Neural progenitor cell (in vitro differentiated cells): ENCODE results near the gene GALNT2.

Source experiments
- CTCF ChIP-seq: fragments of 200-600 bp; sonication (generic); IDR thresholded peaks from 2 replicates; pipeline ENCODE4 v1.5.1; 2017; ENCODE audit warnings: antibody characterized with exemption, mild to moderate bottlenecking
- EZH2 ChIP-seq: fragments of 200-600 bp; sonication (generic); IDR thresholded peaks from 2 replicates; pipeline ENCODE4 v1.6.1; 2017; ENCODE audit warnings: antibody characterized with exemption, mild to moderate bottlenecking, moderate library complexity
- EZH2phosphoT487 ChIP-seq: fragments of 200-600 bp; sonication (generic); IDR thresholded peaks from 2 replicates; pipeline ENCODE4 v1.6.1; 2017; ENCODE audit warnings: antibody characterized with exemption

DNA sequence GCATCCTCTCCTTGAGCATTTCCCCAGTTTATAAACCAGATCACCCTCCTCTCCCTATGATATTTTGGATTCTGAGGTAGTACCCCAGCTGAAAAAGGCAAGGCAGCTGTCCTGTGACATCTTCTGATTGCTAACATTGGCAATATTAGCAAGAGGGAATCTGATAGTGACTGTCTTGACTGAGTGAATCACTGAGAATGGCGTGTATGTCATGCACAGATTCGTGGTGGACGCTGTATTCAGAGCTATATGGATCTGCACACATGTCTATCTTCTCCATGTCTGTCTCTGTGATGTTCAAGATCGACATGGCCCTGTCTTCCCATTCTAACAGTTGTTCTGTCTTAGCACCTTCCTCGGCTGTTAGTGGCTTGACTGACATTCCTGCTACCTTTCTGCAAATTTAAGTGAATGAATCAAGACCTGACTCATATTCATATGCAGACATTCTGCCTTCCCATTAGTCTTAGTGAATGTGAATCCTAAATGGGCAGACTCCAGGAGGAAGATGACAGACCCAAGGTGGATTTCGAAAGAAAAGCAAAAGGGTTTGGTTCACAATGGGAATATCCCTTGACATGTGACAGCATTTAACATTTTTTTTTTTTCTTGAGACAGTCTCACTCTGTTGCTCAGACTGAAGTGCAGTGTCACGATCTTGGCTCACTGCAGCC is 261.4 kb downstream of the GALNT2 start:
- TF ChIP-seq CTCF (no peak), EZH2 (no peak), EZH2phosphoT487 (no peak)
